Psoas muscle (tissue), 8 donors: ENCODE results near the gene ELOVL5. TPM values are rescaled to one million over a fixed set of nuclear protein-coding genes. Genes with fewer than 3 reads are reported as not detected.

Experiments
- ATAC-seq, 4 donors: fragments of 200-7000 bp; cut with Tn5 transposase; one replicate each; pipeline ENCODE4 v1.9.1; 2020; ENCODE audit warnings: moderate library complexity in 3 of 4, mild to moderate bottlenecking in 2 of 4
- DNase-seq, 2 donors: peaks; one replicate each; pipeline ENCODE4 v3.0.0-alpha.2; 2020
- H3K27ac ChIP-seq: fragments of 200-600 bp; one replicate; pipeline ENCODE4 v1.8.0; 2022
- H3K27me3 ChIP-seq, 3 donors: fragments of 200-600 bp in 1 of 3; one replicate each; pipeline versions ENCODE4 v1.6.1 to v1.8.0; 2013 to 2022; ENCODE audit warnings: low read length in 2 of 3, mild to moderate bottlenecking in 2 of 3, moderate library complexity in 1 of 3; ENCODE audit not compliant: insufficient read depth in 3 of 3
- H3K36me3 ChIP-seq, 2 donors: fragments of 200-600 bp in 1 of 2; one replicate each; pipeline versions ENCODE4 v1.6.1 to v1.8.0; 2013 to 2022; ENCODE audit warnings: low read depth in 1 of 2, mild to moderate bottlenecking in 1 of 2, moderate library complexity in 1 of 2; ENCODE audit not compliant: insufficient read depth in 1 of 2
- H3K4me1 ChIP-seq: fragments of 200-600 bp; one replicate; pipeline ENCODE4 v1.8.0; 2022
- H3K4me3 ChIP-seq: fragments of 200-600 bp; one replicate; pipeline ENCODE4 v1.8.0; 2022; ENCODE audit warnings: mild to moderate bottlenecking
- H3K9me3 ChIP-seq: fragments of 200-600 bp; one replicate; pipeline ENCODE4 v1.8.0; 2022
- CTCF ChIP-seq: fragments of 200-600 bp; IDR thresholded peaks from one replicate; pipeline ENCODE4 v1.8.0; 2022; ENCODE audit warnings: antibody characterized with exemption
- WGBS, 3 donors: extraction: QIAGEN DNeasy Blood & Tissue Kit; methylation state at CpG; one replicate each; pipeline versions ENCODE4 v1.1.6 to v1.1.7; 2013; 5-methylcytosine and 5-hydroxymethylcytosine counted together
- intact Hi-C, 2 donors: fragments of 100-400 bp; cut with DNase I; formaldehyde crosslinking; loops; one replicate each; pipeline versions ENCODE4 v1.11.0 to v1.14.2; 2022
- polyA plus RNA-seq, 3 donors: library from polyadenylated mRNA; stranded (reverse); fragments of 200-250 nt; gene quantifications; one replicate each; pipeline ENCODE4 v1.2.3, GENCODE V29; 2013
- total RNA-seq, 4 donors: library from RNA; stranded (reverse); fragmentation: NEBNext Ultra II Directional in 2 of 4; extraction: Animal tissue kit (Norgen Biotek cat#: 25700) in 2 of 4; gene quantifications; one replicate each; pipeline versions ENCODE4 v1.2.1 to v1.2.4, GENCODE V29; 2021 to 2023
- donor health status: healthy with polysubstance abuse.
- donor health status: DM: no; HTN: no; CAD: no; lungs with moderate emphysema.
- donor health status: Bipolar disorder and iron deficiency.
- donor health status: healthy.
- donor health status: DM: yes; HTN: yes; CAD: no.
- donor health status: DM: no; HTN: no; CAD: no.
- donor health status: DM: no; HTN: no; CAD: no.
- donor health status: DM: yes; HTN: yes; CAD: no.

ELOVL5 gene
- total and polyA plus RNA-seq, 7 donors, result 4.8 to 14.4 (median 7.5) TPM

GRCh38 chr6:53330137-53330536 lies 18.6 kb downstream of the ELOVL5 start:
- no peak for ATAC-seq
- Histone ChIP-seq H3K4me3 (no peak overlapping the region), H3K27me3 (no peaks in the 10 kb centered on the region), H3K4me1 (peaks cover 5% of the 10 kb centered on the region), H3K9me3 (no peaks in the 10 kb centered on the region), H3K36me3 (no peaks in the 10 kb centered on the region), H3K27ac (no peak overlapping the region)
- intact Hi-C loops, result no loop called here
- DNase-seq, result no peak
- no peak for TF ChIP-seq CTCF
- 87 to 93% (median 91%) methylated on average over 1 of the region's 1 CpG for WGBS, 3 donors

GRCh38 chr6:53328375-53328774 lies 20.4 kb downstream of the ELOVL5 start:
- no peak for ATAC-seq
- no peak overlapping the region for H3K4me3 ChIP-seq
- TF ChIP-seq CTCF, result no peak

GRCh38 chr6:53327017-53327395 lies 21.7 kb downstream of the ELOVL5 start:
- Histone ChIP-seq H3K27ac (no peak overlapping the region), H3K4me3 (no peak overlapping the region), H3K4me1 (peaks cover 5% of the 10 kb centered on the region), H3K27me3 (no peaks in the 10 kb centered on the region), H3K9me3 (no peaks in the 10 kb centered on the region), H3K36me3 (no peaks in the 10 kb centered on the region)
- intact Hi-C loops, result no loop called here
- DNase-seq (no peak), ATAC-seq (no peak)
- TF ChIP-seq CTCF, result no peak

More at GRCh38 chr6:53328375-53328774, 20.4 kb downstream of the ELOVL5 start:
- Histone ChIP-seq H3K27ac (no peak overlapping the region), H3K27me3 (no peaks in the 10 kb centered on the region), H3K9me3 (no peaks in the 10 kb centered on the region), H3K4me1 (peaks cover 5% of the 10 kb centered on the region), H3K36me3 (no peaks in the 10 kb centered on the region)
- no peak for DNase-seq
- intact Hi-C loops, result no loop called here

GRCh38 chr6:53326372-53327016 lies 22.3 kb downstream of the ELOVL5 start:
- WGBS, 3 donors, result 62 to 68% (median 63%) methylated on average over 11 of the region's 11 CpGs
- peaks cover 5% of the 10 kb centered on the region for H3K4me1 ChIP-seq
- no peaks in the 10 kb centered on the region for H3K36me3 ChIP-seq
- ATAC-seq, result no peak
- H3K9me3 ChIP-seq, result no peaks in the 10 kb centered on the region
- no peak overlapping the region for H3K4me3 ChIP-seq
- no peak for TF ChIP-seq CTCF
- peak in 1 of 2 donors; percentile 24 for DNase-seq
- no peak overlapping the region for H3K27ac ChIP-seq
- H3K27me3 ChIP-seq, result no peaks in the 10 kb centered on the region
- intact Hi-C loops, result no loop called here

GRCh38 chr6:53325785-53326184 lies 23.0 kb downstream of the ELOVL5 start:
- H3K4me1 ChIP-seq, result peaks cover 5% of the 10 kb centered on the region
- intact Hi-C loops, result no loop called here
- no peak for DNase-seq

More at GRCh38 chr6:53325785-53326184, 23.0 kb downstream of the ELOVL5 start:
- 56 to 65% (median 61%) methylated on average over 6 of the region's 6 CpGs for WGBS, 3 donors
- no peak overlapping the region for H3K27ac ChIP-seq
- H3K27me3 ChIP-seq, result no peaks in the 10 kb centered on the region
- TF ChIP-seq CTCF, result no peak
- H3K9me3 ChIP-seq, result no peaks in the 10 kb centered on the region
- H3K4me3 ChIP-seq, result no peak overlapping the region
- ATAC-seq, result no peak
- H3K36me3 ChIP-seq, result no peaks in the 10 kb centered on the region
